Tracheal epithelial cell (primary cell): Measurements from ENCODE around the gene CAAP1. TPM values are rescaled to one million over a fixed set of nuclear protein-coding genes. Genes with fewer than 3 reads are reported as not detected.

Experiments
- total RNA-seq: library from RNA; depleted of rRNA; stranded (reverse); fragments of >200 nt; gene quantifications from 2 replicates; pipeline ENCODE4 v1.2.1, GENCODE V29; 2014

Gene CAAP1
- total RNA-seq = 18.3 and 21.7 TPM in 2 replicates

GRCh38 chr9:26892251-26893029, at the start of gene CAAP1:
Gene CAAP1 (minus strand): TSS chr9:26892802. CDS start chr9:26892715, 87 bp downstream.

Other genes starting within 250 kb of the CAAP1 start
- gene PLAA, start 54.4 kb upstream of the CAAP1 start, total RNA-seq = 36.0 and 45.5 TPM in 2 replicates
- 10.1 and 14.5 TPM in 2 replicates for gene IFT74, start 63.6 kb upstream of the CAAP1 start, total RNA-seq
- not detected in 2 replicates for gene LRRC19, start 112.9 kb upstream of the CAAP1 start, total RNA-seq
- under 0.01 TPM in 2 replicates for gene TEK, start 216.4 kb upstream of the CAAP1 start, total RNA-seq